NCI-H748 (cell line): Measurements from ENCODE around the gene TBRG4.

Experiments
- DNase-seq: peaks from one replicate; lab custom pipeline; 2025; ENCODE audit not compliant: unreplicated experiment; lab: John Stamatoyannopoulos, UW

Gene TBRG4

DNA sequence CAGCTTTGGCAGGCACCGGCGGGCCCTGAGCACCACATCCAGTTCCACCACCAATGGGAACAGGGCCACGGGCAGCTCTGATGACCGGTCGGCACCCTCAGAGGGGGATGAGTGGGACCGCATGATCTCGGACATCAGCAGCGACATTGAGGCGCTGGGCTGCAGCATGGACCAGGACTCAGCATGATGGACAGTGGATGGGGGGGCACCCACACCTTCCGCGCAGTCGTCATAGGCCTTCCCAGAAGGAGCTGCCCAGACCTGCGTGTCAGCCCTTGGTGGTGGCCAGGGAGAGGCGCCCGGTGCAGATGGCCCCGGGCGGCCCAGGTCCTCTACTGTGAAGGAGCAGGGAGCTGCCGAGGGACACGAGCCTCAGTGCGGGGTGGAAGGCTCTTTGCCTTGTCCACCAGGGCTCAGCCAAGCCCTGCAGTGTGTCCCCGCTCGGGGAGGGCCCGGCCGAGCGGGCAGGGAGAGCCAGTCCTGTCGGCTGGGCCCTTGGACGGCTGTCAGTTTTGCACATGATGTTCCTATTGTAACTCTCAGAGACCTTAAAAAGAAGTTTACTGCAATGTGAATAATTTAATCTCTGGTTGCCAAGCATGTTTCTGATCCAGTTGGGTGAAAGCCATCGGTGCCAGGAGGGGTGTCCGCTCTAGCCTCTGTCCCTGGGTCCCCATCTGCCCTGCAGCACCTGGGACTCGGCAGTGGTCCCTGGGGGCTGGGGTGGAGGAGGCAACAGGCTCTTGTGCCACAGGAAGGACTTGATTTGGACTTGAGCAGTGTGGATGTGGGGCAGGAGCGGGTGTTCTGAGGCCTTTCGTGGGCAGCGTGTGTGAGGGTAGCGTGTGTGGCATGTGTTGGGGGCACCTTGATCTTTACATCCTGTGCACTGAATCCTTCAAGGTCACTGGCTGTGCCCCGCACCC, 35.4 kb downstream of the TBRG4 start:
- no peak for DNase-seq

DNA sequence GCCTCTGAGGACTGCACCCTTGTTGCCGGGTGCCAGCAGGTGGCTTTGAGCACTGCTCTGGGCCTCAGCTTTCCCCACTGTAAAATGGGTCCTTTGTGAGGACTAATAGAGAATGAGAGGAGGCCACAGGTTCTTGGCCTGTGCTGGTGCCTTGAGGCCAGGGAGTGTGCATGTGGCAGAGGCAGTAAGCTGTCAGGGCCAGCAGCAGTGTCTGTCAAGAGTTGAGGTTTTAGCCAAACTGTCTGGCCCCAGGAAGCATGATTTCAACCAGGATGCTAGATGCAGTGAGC, 36.2 kb downstream of the TBRG4 start:
- no peak for DNase-seq

DNA sequence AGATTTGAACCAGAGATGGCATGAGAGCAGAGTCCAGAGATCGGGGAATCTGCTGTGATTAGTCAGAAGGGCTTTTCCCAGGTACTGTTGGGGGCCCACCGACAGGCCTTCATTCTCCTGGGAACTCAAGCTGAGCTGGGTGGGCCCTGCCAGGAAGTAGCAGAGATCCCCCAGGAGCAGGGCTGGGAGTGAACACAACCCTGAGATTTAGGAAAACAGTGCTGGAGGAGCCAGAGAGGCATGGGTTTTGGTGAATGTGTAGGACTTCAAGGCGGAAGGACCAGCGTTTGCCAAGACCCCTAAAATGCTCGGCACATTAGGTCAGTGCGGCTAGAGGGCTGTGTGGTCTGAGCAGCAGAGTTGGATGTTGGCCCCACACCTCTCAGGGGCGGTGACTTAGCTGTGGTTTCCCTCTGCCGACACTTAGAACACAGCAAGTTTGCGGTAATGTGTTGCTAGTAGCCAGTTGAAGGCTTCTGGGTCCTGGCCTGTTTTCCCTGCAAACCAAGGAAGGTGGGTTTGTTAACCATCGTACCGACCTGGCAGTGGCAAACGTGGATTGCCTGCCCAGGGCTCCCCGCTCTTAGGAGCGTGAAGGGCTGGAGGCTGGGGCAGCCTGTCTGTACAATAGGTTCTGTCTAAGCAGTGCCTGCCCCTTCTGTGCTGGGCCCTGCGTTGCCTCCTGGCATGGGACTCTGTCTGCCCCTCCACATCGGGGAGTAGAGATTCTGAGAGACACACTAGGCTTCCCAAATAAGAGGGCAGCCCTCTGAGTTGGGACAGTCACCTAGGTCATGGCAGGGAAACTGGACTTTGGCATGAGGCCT, 36.8 kb downstream of the TBRG4 start:
- DNase-seq = no peak

DNA sequence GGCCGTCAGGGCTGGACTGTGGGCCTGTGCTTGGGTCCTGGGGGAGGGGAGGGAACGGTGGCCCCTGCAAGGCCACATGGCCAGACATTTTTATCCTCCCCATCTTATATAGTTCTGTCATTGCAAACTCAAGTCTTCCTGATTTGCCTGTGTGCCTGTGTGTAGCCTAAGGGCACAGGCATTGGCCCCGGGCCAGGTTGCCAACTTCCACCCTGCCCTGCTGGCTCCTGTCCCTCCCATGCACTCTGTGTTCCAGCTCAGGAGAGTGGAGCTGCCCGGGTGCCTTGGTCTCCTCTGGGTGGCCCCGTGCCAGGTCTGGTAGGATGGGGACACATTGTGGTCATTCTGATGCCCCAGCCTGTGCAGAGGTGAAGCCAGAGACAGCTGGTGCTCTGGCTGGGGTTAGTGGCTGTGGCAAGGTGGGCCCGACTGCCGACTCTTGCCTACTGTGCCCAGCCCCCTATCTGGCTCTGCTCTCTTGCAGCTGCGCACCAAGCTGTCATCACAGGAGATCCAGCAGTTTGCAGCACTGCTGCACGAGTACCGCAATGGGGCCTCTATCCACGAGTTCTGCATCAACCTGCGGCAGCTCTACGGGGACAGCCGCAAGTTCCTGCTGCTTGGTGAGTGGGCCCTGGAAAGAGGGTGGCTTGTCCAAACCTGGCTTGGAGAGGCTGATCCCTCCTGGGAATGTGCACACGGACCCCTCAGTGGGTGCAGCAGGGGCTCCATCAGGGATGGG, 37.5 kb downstream of the TBRG4 start:
- no peak for DNase-seq

DNA sequence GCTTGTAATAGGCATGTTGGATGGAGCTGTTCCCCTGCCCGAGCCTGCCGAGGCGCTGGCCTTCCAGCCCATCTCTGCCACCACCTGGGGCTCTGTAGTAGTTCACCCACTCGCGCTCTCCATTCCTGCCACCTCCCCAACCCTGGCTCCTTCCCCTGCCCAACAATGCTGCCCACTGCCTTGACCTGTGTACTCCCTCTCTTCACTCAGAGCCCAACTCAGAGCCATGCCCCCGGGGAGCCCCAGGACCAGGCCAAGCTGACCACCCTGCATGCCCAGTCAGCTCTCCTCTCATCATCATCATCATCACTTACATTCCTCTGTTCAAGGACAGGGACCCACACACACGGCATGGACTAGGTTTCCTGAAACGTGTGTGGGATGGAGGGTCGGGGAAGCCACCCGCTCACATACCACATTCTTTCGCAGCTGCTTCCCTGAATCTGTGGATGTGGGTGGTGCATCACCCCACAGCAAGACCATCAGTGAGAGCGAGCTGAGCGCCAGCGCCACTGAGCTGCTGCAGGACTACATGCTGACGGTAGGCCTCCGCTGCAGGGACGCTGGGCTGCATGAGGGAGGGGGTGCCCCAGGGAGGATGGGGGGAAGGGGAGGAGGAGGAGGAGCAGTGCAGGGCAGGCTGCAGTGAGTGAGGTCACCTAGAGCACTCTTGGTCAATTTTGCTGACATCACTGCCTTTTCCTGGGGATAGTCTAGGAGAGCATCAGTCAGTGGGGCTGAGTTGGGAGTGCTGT, 38.3 kb downstream of the TBRG4 start:
- DNase-seq = no peak

DNA sequence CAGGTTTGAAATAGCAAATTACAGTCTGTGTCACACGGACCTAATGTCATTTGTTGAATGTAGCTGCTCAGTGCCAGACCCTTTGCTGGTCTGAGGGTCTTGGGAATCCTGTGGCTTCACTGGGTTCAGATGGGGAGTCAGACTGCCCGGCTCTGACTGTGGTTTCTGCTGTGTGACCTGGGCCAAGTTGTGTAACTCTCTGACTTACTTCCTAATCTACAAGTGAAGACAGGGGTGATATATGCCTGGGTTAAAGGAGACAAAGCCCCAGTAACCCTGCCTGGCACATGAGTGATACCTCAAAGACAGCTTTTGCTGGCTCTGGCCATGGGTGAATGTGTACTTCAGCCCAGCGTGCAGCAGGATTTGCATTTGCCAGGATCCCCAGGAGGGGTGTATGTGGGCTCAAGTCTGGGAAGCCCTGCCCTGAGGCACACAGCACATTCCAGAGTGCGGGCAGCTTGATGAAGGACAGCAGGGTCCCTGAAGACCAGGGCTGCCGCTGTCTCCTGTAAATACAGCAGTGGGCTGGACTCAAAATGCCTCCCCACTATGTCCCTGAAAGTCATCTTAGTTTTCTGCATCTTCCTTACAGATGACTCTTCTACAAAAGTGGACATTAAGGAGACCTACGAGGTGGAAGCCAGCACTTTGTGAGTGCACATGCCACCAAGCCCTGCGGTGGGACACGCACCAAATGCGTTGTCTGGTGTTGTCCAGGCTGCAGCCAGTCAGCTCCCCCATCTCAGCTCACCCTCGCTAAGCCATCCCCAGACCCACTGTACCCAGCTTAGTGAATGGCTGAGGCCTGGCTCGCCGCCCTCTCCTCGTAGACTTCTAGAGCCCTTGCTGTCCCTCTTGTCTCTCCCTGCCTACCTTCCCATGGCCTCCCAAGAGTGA, 39.1 kb downstream of the TBRG4 start:
- DNase-seq = no peak

DNA sequence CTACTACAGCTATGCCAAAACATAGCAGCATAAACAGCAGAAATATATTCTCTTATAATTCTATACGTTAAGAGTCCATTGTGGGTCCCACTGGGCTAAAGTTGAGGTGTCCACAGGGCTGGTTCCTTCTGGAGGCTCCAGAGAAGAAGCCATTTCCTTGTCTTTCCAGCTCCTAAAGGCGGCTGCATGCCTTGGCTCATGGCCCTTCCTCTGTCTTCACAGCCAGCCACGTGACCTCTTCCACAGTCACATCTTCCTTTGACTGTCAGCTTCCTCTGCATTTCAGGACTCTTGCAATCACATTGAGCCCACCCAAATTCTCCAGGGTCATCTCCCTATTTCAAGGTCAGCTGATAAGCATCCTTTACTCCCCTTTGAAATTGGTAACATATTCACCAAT, 40.0 kb downstream of the TBRG4 start:
- no peak for DNase-seq

DNA sequence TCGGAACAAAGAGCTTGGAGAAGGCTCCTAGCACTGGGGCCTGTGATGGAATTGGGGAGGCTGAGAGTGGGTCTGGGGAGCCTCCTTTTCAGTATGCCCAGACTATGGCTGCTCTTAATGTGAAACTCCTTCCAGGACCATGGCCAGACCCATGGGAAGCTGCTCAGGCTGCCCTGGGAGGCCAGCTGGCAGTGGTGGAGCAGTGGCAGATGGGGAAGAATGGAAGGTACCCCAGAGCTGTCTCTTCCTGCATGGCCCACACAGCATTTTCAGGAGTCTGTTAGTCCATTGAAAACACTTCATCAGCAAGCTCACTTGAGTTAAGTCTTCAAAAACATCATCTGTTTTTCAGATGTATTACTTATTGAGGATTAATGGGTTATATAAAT, 41.2 kb downstream of the TBRG4 start:
- DNase-seq = no peak

DNA sequence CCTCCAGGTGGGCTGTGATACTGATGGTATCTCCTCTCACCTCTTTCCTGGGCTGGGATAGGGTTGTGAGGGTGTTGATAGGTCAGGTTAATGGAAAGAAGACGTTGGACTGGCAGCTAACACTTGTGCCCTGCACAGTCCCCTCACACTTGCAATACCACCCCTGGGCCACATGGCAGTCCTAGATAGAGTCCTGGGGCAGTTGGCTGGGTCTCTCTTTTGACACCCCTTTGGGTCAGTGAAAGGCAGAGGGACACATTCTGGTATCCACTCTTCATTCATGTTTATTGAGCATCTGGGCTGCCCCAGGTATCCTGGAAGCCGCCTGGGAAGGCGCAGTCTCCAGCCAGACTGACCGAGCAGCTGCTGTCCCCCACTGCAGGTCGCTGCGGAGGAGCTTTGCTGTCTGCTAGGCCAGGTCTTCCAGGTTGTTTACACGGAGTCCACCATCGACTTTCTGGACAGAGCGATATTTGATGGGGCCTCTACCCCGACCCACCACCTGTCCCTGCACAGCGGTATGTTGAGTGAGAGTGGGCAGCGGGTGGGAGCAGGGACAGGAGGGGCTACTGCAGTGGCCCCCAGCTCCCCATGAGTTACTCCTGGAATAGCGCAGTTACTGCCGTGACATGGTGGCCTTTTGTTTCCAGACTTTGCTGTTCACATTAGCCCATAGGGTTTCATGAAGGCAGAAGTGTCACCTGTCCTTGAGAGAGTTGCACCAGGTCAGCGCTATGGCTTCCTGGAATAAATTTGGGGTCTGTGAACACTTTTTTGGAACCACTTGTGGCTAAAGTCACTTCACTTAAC, 41.8 kb downstream of the TBRG4 start:
- no peak for DNase-seq

DNA sequence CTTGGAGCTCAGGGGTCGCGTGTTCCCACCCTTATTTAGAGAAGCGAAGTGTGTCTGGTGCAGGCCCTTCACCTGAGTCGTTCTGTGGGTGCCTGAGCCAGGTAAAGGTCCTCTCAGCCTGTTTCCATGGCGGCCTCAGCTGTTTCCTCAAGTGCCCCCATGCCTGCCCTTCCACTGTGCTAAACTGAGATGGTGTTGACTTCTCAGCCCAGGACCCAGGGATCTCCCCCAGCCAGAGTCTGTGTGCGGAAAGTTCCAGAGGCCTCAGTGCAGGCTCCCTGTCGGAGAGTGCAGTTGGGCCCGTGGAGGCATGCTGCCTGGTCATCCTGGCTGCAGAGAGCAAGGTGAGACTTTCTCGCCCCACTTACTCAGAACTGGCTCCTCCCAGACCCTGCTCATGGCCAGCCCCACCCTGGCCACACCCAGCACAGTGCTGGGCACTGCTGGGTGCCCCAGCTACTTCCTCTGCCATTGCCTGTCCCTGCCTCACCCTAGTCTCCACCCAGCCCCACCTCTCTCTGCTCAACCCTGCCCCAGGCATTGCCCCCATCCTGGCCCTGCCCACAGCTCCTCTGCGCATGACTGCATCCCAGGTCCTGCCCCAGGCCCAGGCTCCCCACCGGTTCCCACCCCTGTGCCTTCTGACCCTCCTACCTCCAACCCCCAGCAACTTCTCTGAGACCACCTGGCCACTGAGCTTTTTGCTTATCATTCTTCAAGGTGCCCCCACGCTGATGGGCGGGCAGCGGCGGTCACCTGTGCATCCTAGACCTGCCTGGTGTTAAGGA, 43.1 kb downstream of the TBRG4 start:
- DNase-seq = no peak

DNA sequence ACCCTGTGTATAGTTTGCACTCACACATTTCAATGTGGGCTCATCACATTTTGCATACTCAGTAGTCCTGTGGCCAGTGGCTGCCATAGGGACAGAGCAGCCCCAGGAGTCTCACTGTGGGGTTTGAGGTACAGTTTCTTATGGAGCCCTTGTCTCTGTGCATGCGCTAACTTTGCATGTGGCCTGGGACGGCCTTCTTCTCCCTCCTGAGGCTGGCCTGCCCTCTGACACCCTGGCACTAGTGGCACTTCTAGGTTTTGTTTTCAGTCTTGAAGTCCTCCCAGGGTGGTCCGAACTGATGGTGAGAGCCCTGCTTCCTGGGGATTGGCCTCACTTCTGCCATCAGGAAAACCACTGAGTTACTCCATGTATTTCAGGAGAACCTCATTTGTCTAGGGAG, 43.9 kb downstream of the TBRG4 start:
- DNase-seq = no peak

DNA sequence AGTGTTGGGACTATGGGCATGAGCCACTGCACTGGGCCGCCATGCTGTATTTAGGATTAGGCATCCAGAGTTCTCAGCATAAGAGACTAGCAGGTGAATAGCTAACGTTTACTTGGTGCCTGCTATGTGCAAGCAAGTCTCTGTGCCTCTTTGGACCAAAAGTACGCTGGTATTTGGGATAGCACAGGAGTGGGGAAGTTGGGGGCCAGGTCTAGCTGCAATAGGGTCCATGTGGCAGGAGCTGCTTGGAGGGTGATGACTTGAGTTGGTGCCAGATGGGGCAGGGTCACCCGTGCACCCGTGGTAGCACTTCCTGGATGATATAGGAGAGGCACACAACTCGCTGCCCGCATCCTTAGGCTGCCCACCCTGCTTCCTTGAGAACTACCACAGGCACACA, 45.1 kb downstream of the TBRG4 start:
- no peak for DNase-seq

DNA sequence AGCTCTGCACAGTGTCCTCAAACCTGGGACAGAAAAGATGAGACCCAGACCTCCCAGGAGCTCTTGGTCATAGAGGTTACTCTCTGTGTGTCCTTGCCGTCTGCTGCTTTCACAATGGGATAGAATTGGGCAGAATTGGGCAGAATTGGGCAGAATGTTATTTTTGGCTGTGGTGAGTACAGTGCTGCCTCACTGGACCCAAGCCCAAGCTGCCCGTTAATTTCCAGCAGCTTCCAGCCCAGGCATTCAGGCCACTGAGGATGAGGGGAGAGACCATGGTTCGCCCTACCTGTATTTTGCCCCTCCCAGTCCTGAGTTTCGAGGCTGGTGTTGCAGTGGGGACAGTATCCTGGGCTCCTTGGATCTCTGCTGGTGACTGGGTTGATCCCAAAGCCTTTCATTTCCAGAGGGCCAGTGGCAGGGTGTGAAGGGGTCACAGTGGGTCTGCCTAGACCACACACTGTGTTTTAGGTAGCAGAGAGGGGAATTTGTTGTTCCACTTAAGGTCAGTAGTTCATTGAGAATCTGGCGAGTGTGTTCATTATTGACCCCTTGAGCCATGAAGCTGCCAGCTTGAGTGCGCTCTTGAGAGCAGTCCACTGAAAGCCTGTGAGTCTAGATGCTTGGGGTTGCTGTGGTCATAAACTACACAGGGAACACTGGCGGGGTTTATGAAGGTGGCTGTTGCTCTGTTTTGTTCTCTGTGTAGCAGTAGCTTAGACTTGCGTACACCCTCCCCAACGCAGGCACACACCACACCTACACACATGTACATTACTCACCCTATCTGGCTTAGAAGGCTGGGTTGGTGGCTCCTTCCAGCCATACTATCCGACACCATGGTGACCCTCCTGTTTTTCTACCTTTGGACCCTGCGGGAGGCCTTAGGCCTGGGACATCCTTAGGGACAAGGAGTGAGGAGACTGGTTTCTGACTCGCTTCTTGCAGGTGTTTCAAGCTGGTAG, 46.2 kb downstream of the TBRG4 start:
- DNase-seq = no peak

DNA sequence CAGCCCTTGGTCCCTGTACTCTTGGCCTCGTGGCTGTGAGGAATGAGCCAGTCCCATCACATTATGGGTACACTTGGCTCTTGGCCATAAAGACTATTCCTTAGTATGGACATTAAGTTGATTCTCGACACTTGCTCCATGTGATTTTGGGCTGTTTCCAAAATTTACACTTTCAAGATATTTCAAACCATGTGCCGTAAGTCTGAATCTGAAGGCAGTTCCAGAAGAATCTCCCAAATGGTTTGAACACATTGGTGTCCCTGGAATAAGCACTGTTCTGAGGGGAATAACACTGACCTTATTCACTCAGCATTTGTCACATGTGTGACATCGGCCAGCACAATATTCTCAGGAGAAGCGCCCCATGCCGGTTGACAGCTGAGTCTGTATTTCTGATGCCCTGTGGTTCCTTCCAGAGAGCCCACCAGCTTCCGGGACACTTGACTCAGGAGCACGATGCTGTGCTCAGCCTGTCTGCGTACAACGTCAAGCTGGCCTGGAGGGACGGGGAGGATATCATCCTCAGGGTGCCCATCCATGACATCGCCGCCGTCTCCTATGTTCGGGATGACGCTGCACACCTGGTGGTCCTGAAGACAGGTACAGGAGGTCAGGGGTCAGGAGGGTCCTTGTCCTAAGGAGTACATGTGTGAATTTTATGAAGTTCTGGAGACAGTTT, 47.3 kb downstream of the TBRG4 start:
- DNase-seq = no peak

DNA sequence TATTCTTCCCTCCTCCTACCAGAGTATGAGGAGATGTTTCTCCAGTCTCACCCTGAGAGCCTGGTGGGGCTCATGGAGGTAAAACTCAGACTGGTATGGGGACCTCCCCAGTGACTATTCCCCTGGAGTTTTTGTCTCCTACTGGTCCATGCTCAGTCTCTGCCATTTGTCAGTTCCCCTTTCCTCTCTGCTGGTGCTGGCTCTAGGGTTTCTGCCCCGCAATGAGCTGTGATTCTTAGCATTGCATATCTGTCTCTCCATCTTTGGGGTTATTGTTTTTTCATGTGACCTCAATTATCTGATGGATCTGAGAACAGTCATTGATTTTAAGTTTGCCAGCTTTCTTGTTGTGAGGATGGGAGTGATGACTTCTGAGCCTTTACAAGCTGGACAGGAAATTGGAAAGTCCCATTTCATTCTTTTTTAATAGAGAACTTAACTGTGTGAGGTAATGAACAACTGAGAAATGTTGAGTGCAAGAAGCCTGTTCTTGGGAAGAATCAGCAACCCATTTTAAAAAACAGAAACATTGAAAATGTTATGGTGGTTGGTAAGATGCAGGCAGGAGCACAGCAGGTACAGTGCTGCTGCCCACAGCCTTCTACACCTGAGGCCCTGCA, 49.6 kb downstream of the TBRG4 start:
- no peak for DNase-seq

DNA sequence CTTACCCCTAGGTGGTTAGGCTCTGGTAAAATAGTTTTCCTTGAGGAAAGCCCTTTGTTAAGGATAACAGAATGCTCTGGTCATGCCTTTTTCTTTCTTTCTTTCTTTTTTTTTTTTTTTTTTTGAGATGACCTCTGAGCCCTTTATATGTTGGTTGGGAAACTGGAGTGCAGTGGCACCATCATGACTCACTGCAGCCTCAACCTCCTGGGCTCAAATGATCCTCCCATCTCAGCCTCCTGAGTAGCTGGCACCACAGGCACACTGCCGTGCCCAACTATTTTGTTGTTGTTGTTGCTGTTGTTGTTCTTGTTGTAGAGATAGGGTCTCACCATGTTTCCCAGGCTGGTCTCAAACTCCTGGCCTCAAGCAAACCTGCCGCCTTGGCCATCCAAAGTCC, 50.1 kb downstream of the TBRG4 start:
- no peak for DNase-seq
